Measurements from ENCODE around the gene TLR1. TPM values are rescaled to one million over a fixed set of nuclear protein-coding genes. Genes with fewer than 3 reads are reported as not detected.

TLR1 gene
- total RNA-seq, 1 experiment from 2014 or later = 0.28 TPM

DNA sequence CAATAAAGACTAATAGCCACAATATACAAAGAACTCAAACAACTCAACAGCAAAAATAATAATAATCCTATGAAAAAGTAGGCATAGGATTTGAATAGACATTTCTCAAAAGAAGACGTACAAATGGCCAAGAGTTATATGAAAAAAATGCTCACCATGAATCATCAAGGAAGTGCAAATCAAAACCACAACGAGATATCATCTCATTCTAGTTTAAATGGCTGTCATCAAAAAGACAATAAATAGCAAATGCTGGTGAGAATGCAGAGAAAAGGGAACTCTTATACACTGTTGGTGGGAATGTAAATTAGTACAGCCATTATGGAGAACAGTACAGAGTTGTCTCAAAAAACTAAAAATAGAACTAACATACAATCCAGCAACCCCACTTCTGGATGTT lies 33.3 kb upstream of the TLR1 start (continued):
- TF ChIP-seq, protein P1, sequence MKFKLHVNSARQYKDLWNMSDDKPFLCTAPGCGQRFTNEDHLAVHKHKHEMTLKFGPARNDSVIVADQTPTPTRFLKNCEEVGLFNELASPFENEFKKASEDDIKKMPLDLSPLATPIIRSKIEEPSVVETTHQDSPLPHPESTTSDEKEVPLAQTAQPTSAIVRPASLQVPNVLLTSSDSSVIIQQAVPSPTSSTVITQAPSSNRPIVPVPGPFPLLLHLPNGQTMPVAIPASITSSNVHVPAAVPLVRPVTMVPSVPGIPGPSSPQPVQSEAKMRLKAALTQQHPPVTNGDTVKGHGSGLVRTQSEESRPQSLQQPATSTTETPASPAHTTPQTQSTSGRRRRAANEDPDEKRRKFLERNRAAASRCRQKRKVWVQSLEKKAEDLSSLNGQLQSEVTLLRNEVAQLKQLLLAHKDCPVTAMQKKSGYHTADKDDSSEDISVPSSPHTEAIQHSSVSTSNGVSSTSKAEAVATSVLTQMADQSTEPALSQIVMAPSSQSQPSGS (CRISPR knock-in tag; IDR thresholded peaks at IDR 0.05; ENCODE audit: borderline replicate concordance, low read depth) = no peak
- TF ChIP-seq, protein P2, sequence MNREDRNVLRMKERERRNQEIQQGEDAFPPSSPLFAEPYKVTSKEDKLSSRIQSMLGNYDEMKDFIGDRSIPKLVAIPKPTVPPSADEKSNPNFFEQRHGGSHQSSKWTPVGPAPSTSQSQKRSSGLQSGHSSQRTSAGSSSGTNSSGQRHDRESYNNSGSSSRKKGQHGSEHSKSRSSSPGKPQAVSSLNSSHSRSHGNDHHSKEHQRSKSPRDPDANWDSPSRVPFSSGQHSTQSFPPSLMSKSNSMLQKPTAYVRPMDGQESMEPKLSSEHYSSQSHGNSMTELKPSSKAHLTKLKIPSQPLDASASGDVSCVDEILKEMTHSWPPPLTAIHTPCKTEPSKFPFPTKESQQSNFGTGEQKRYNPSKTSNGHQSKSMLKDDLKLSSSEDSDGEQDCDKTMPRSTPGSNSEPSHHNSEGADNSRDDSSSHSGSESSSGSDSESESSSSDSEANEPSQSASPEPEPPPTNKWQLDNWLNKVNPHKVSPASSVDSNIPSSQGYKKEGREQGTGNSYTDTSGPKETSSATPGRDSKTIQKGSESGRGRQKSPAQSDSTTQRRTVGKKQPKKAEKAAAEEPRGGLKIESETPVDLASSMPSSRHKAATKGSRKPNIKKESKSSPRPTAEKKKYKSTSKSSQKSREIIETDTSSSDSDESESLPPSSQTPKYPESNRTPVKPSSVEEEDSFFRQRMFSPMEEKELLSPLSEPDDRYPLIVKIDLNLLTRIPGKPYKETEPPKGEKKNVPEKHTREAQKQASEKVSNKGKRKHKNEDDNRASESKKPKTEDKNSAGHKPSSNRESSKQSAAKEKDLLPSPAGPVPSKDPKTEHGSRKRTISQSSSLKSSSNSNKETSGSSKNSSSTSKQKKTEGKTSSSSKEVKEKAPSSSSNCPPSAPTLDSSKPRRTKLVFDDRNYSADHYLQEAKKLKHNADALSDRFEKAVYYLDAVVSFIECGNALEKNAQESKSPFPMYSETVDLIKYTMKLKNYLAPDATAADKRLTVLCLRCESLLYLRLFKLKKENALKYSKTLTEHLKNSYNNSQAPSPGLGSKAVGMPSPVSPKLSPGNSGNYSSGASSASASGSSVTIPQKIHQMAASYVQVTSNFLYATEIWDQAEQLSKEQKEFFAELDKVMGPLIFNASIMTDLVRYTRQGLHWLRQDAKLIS (CRISPR knock-in tag; IDR thresholded peaks at IDR 0.05; ENCODE audit: borderline replicate concordance) = no peak
- TF ChIP-seq IRF2 (CRISPR knock-in tag; IDR thresholded peaks at IDR 0.05; ENCODE audit: borderline replicate concordance, low read depth) = no peak

DNA sequence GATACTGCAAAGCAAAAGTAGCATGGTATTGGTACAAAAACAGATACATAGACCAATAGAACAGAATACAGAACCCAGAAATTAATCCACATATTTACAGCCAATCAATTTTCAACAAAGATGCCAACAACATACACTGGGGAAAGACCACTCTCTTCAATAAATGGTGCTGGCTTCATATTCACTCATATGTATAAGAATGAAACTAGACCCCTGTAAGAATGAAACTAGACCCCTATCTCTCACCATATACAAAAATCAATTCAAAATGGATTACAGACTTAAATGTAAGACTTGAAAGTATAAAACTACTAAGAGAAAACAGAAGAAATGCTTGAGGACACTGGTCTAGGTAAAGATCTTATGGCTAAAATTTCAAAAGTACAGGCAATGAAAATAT lies 32.7 kb upstream of the TLR1 start:
- no peak for DNase-seq (ENCODE audit: low spot score)
- no peaks in the 10 kb centered on the region for H3K27me3 Mint-ChIP-seq (ENCODE audit: low read depth)
- H3K9me3 Mint-ChIP-seq = peaks cover 16% of the 10 kb centered on the region
- ChIA-PET CTCF (no interaction called here), POLR2A (no interaction called here)
- H3K27ac Mint-ChIP-seq = no peak overlapping the region
- no peak overlapping the region for H3K4me3 Mint-ChIP-seq
- H3K4me1 Mint-ChIP-seq = peaks cover 9% of the 10 kb centered on the region
- no peak for ATAC-seq
- no peaks in the 10 kb centered on the region for H3K36me3 Mint-ChIP-seq
- TF ChIP-seq CREB1 (CRISPR knock-in tag; IDR thresholded peaks at IDR 0.05) (no peak), IRF2 (CRISPR knock-in tag; IDR thresholded peaks at IDR 0.05; ENCODE audit: borderline replicate concordance, low read depth) (no peak), JAZF1 (CRISPR knock-in tag; IDR thresholded peaks at IDR 0.05) (no peak), MXD4 (CRISPR knock-in tag; IDR thresholded peaks at IDR 0.05; ENCODE audit: borderline replicate concordance) (no peak), ETV6 (CRISPR knock-in tag; IDR thresholded peaks at IDR 0.05) (no peak), TCF7 (CRISPR knock-in tag; IDR thresholded peaks at IDR 0.05; ENCODE audit: low read depth) (no peak), NR2C2 (CRISPR knock-in tag; IDR thresholded peaks at IDR 0.05) (no peak), ZBTB21 (CRISPR knock-in tag; IDR thresholded peaks at IDR 0.05; ENCODE audit: borderline replicate concordance) (no peak), ZNF396 (CRISPR knock-in tag; IDR thresholded peaks at IDR 0.05; ENCODE audit: borderline replicate concordance) (no peak), NFYB (CRISPR knock-in tag; conservative IDR thresholded peaks at IDR 0.05; ENCODE audit: low read depth) (no peak), FOXJ3 (CRISPR knock-in tag; IDR thresholded peaks at IDR 0.05; ENCODE audit: borderline replicate concordance) (no peak), ZNF423 (CRISPR knock-in tag; IDR thresholded peaks at IDR 0.05) (no peak), ZNF263 (CRISPR knock-in tag; IDR thresholded peaks at IDR 0.05; ENCODE audit: low read depth) (no peak)
- TF ChIP-seq, protein P3, sequence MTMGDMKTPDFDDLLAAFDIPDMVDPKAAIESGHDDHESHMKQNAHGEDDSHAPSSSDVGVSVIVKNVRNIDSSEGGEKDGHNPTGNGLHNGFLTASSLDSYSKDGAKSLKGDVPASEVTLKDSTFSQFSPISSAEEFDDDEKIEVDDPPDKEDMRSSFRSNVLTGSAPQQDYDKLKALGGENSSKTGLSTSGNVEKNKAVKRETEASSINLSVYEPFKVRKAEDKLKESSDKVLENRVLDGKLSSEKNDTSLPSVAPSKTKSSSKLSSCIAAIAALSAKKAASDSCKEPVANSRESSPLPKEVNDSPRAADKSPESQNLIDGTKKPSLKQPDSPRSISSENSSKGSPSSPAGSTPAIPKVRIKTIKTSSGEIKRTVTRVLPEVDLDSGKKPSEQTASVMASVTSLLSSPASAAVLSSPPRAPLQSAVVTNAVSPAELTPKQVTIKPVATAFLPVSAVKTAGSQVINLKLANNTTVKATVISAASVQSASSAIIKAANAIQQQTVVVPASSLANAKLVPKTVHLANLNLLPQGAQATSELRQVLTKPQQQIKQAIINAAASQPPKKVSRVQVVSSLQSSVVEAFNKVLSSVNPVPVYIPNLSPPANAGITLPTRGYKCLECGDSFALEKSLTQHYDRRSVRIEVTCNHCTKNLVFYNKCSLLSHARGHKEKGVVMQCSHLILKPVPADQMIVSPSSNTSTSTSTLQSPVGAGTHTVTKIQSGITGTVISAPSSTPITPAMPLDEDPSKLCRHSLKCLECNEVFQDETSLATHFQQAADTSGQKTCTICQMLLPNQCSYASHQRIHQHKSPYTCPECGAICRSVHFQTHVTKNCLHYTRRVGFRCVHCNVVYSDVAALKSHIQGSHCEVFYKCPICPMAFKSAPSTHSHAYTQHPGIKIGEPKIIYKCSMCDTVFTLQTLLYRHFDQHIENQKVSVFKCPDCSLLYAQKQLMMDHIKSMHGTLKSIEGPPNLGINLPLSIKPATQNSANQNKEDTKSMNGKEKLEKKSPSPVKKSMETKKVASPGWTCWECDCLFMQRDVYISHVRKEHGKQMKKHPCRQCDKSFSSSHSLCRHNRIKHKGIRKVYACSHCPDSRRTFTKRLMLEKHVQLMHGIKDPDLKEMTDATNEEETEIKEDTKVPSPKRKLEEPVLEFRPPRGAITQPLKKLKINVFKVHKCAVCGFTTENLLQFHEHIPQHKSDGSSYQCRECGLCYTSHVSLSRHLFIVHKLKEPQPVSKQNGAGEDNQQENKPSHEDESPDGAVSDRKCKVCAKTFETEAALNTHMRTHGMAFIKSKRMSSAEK (CRISPR knock-in tag; IDR thresholded peaks at IDR 0.05; ENCODE audit: borderline replicate concordance) = no peak
- TF ChIP-seq, protein P4, sequence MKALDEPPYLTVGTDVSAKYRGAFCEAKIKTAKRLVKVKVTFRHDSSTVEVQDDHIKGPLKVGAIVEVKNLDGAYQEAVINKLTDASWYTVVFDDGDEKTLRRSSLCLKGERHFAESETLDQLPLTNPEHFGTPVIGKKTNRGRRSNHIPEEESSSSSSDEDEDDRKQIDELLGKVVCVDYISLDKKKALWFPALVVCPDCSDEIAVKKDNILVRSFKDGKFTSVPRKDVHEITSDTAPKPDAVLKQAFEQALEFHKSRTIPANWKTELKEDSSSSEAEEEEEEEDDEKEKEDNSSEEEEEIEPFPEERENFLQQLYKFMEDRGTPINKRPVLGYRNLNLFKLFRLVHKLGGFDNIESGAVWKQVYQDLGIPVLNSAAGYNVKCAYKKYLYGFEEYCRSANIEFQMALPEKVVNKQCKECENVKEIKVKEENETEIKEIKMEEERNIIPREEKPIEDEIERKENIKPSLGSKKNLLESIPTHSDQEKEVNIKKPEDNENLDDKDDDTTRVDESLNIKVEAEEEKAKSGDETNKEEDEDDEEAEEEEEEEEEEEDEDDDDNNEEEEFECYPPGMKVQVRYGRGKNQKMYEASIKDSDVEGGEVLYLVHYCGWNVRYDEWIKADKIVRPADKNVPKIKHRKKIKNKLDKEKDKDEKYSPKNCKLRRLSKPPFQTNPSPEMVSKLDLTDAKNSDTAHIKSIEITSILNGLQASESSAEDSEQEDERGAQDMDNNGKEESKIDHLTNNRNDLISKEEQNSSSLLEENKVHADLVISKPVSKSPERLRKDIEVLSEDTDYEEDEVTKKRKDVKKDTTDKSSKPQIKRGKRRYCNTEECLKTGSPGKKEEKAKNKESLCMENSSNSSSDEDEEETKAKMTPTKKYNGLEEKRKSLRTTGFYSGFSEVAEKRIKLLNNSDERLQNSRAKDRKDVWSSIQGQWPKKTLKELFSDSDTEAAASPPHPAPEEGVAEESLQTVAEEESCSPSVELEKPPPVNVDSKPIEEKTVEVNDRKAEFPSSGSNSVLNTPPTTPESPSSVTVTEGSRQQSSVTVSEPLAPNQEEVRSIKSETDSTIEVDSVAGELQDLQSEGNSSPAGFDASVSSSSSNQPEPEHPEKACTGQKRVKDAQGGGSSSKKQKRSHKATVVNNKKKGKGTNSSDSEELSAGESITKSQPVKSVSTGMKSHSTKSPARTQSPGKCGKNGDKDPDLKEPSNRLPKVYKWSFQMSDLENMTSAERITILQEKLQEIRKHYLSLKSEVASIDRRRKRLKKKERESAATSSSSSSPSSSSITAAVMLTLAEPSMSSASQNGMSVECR (CRISPR knock-in tag; IDR thresholded peaks at IDR 0.05; ENCODE audit: borderline replicate concordance) = no peak
- TF ChIP-seq, protein P5, sequence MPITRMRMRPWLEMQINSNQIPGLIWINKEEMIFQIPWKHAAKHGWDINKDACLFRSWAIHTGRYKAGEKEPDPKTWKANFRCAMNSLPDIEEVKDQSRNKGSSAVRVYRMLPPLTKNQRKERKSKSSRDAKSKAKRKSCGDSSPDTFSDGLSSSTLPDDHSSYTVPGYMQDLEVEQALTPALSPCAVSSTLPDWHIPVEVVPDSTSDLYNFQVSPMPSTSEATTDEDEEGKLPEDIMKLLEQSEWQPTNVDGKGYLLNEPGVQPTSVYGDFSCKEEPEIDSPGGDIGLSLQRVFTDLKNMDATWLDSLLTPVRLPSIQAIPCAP (CRISPR knock-in tag; IDR thresholded peaks at IDR 0.05) = no peak
- TF ChIP-seq, protein P6, sequence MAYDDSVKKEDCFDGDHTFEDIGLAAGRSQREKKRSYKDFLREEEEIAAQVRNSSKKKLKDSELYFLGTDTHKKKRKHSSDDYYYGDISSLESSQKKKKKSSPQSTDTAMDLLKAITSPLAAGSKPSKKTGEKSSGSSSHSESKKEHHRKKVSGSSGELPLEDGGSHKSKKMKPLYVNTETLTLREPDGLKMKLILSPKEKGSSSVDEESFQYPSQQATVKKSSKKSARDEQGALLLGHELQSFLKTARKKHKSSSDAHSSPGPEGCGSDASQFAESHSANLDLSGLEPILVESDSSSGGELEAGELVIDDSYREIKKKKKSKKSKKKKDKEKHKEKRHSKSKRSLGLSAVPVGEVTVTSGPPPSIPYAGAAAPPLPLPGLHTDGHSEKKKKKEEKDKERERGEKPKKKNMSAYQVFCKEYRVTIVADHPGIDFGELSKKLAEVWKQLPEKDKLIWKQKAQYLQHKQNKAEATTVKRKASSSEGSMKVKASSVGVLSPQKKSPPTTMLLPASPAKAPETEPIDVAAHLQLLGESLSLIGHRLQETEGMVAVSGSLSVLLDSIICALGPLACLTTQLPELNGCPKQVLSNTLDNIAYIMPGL (CRISPR knock-in tag; IDR thresholded peaks at IDR 0.05) = no peak
